Retinal pigment epithelial cell (primary cell): ENCODE results near the gene NHS.

Source experiments
- DNase-seq: peaks from one replicate; pipeline ENCODE4 v3.0.0-alpha.2; 2010; ENCODE audit warnings: low read depth
- H3K4me3 ChIP-seq: 2 replicates; pipeline ENCODE4 v1.5.1; 2011; ENCODE audit warnings: mild to moderate bottlenecking, low read length, control low read depth, moderate library complexity
- CTCF ChIP-seq: conservative IDR thresholded peaks from 2 replicates; pipeline ENCODE4 v1.5.1; 2011; ENCODE audit warnings: low read depth, low read length, control low read depth, inconsistent platforms

The NHS gene

GRCh38 chrX:17779434-17779833, 404.4 kb downstream of the NHS start:
- DNase-seq: no peak
- H3K4me3 ChIP-seq: no peak overlapping the region
- no peak for TF ChIP-seq CTCF
